ENCODE data around the gene CELF2.

The CELF2 gene

DNA sequence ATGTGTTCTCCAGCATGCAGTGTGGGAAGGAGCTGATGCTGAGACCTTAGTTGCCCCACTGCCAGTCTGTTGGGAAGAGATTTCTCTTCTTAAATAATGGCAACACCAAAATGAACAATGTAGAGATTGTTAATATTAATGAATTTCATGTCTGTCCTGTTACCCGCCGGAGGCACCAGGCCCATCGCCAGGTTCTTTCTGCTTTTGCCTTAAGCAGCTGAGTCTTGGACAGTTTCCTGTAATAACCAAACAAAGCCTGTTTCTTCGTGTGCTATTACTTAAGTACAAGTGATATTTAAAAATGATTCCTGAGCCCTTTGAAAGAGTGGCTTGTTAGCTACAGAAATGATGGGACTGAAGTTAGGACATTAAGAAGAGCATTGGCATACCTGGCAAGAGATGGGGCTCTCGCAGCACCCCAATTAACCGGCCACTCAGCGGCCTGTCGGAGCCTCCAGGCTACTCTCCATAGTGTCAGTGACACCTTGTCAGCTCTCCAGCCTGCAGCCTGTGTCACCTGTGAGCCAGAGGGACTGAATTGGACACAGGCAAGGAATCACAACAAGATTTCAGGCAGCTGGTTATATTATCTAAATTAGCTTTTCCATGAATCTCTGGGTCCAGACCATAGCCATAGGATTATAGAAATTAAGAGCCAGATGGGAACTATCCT, 142.0 kb downstream of the CELF2 start:
- DNase-seq: no peak

GRCh38 chr10:11161096-11161495, 143.4 kb downstream of the CELF2 start:
- DNase-seq: no peak

DNA sequence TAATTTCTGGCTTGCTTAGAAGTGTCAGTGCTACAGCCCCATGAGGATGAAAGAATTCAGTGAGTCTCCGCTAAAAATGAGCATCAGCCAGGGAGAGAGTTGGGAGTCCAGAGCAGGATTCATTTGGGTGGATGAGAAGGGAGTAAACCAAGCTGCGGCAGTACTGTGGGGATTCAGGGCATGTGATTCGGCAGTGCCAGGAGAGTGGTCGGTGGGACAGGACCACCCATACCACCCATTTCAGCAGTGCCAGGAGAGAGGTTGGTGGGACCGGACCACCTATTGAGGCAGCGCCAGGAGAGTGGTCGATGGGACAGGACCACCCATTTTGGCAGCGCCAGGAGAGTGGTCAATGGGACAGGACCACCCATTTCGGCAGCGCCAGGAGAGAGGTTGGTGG, 144.2 kb downstream of the CELF2 start:
- no peak for DNase-seq

DNA sequence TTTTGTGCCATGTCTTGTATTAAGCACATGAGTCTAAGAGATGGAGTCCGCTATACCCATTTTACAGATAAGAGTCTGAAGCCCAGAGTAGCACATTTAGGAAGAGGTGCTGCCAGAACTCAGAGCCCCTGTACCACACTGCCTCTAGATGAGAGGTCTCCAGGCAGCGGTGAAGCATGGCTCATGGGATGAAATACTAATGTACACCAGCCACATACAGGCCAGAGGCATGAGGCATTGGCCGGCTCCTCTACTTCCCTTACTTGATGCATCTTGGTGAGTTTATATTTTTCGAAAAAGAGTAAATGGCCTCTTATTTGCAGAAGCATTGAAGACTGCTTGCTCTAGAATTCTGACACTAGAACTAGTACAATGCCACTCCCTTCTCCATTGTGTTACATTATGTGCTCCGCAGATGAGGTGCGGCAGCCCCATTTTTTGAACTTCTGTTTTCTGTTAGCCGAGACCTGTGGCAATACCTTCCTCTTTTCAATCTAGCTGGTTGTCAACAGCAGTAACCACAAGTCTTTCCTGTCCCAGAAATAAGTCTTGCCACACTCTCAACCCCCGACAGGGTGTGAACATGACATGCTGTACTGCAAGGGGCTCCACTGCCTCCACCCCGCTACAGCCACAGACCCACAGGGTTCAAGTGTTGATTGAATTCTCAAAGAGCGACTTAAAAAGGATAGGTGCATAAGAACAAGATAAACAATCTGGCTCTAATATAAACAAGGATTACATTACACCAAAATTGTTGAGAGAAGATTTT, 145.3 kb downstream of the CELF2 start:
- DNase-seq: peak; percentile 74

GRCh38 chr10:11163780-11164550, 146.3 kb downstream of the CELF2 start:
- no peak for DNase-seq

DNA sequence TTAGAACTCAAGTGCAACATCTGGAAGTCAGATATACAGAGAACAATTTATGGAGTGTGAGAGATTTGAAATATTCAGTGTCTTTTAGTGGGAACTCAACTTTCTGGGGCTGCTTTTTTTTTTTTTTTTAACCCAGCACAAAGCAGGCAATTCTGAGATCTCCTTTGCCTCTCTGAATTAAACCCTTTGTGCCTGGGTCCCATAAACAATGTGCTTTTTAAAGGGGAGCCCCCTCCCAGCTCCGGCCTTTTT, 146.8 kb downstream of the CELF2 start:
- DNase-seq: no peak

- DNase-seq: peak; percentile 85
Observed at GRCh38 chr10:11164803-11165590, 147.3 kb downstream of the CELF2 start.

- peak; percentile 79 for DNase-seq
Observed at GRCh38 chr10:11165591-11166543, 148.2 kb downstream of the CELF2 start.

DNA sequence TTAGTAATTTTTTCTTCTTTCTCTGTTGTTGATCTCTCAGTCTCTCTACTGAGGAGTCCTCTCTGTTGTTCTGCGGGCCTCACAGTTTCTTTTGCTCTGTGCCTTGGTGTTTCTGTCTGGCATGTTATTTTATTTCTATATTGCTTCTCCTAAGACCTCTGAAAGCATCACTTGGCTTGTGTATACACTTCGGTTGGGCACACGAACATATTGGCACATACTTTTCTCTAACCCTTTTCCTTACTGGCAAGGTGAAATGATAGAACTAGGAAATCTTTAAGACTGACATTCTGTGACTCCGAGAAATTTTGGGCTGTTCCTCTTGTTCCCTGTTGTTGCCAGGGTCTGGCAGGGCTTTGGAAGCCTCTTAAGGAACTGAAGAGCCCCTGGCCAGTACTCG, 148.9 kb downstream of the CELF2 start:
- DNase-seq: no peak

GRCh38 chr10:11167233-11167966, 149.7 kb downstream of the CELF2 start:
- no peak for DNase-seq

GRCh38 chr10:11168423-11169090, 150.9 kb downstream of the CELF2 start:
- DNase-seq: no peak

DNA sequence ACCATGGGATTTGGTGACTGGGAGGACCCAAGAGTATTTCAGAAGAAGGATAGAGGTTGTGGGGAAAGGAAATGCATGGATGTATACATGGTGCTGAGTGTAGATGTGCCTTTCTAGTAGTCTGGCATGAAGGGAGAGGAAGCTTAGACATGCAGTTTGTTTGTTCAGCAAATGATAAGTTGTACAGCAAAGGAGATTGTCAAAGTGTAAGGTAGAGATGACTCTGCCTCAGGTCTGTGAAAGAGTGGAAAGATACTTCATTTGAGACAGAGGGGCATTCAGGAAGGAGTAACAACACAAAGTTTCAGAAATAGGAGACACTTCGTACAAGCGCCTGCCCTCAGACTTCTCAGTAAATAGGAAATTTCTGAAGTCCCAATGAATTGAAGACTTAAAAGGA, 152.3 kb downstream of the CELF2 start:
- no peak for DNase-seq

- DNase-seq: no peak
Observed at GRCh38 chr10:11170574-11170973, 152.9 kb downstream of the CELF2 start.

GRCh38 chr10:11170993-11171851, 153.6 kb downstream of the CELF2 start:
- DNase-seq: peak; percentile 72

GRCh38 chr10:11173042-11173441, 155.4 kb downstream of the CELF2 start:
- DNase-seq: no peak

GRCh38 chr10:11175823-11176243, 158.2 kb downstream of the CELF2 start:
- DNase-seq: no peak

DNA sequence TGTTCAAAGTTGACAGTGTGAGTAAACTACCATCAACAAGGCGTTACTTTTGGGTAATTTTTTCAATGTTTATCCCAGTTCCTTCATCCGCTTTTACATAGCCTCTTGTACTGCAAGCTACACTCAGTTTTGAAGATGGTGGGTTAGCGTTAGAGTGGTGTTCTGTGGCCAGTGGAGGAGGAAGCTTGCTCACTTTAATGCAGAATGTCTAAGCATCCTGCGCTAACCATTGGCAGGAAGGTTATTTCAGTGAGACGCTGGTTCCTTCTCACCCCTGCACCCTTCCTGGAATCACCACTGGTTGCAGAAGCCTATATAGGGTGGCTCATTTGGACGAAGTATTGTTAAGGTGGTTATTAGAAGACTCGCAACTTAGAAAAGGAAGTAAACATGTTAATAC, 159.1 kb downstream of the CELF2 start:
- DNase-seq: peak; percentile 46

DNA sequence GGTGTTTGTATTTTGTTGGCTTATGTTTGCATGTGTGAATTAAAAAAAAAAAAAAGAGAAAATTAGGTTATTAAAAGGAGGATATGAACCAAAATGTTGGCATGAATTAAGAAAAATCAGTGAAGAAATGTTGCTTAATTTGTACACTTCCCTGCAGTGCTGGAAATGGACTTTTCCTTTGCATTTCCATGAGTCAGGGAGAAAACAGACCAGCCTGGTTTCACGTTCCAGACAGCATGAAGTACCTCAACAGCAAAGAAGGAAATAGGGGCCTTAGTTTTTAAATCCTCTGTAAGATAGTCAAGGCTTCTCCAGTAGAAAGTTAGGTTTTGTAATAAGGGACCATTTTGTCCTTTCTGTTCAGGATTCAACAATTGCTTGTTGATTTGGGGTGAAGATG, 159.7 kb downstream of the CELF2 start:
- DNase-seq: no peak

- peak; percentile 50 for DNase-seq
Observed at GRCh38 chr10:11177926-11178471, 160.3 kb downstream of the CELF2 start.
